ENCODE measurements around the gene KRTAP4-7.

DNA sequence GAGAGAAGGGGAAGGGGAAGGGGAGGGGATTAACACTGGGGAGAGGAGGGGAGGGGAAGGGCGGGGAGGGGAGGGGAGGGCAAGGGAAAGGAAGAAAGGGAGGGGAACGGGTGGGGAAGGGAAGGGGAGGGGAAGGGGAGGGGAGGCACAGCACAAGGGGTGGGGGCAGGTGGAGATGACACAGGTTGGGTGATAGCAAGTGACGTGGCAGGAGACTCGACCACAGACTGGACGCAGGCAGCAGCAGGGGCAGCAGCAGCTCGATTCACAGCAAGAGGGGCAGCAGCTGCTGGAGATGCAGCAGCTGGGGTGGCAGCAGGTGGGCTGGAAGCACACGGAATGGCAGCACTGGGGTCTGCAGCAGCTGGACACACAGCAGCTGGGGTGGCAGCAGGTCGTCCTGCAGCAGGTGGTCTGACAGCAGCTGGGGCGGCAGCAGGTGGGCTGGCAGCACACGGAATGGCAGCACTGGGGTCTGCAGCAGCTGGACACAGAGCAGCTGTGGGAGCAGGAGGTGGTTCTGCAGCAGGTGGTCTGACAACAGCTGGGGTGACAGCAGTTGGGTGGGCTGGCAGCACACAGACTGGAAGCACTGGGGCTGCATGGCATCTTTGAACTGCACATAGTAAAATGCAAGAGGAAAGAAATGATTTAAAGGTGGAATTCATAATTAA is 17.8 kb downstream of the KRTAP4-7 start, which contains the start of gene KRTAP4-16:
- TF ChIP-seq, protein P1, sequence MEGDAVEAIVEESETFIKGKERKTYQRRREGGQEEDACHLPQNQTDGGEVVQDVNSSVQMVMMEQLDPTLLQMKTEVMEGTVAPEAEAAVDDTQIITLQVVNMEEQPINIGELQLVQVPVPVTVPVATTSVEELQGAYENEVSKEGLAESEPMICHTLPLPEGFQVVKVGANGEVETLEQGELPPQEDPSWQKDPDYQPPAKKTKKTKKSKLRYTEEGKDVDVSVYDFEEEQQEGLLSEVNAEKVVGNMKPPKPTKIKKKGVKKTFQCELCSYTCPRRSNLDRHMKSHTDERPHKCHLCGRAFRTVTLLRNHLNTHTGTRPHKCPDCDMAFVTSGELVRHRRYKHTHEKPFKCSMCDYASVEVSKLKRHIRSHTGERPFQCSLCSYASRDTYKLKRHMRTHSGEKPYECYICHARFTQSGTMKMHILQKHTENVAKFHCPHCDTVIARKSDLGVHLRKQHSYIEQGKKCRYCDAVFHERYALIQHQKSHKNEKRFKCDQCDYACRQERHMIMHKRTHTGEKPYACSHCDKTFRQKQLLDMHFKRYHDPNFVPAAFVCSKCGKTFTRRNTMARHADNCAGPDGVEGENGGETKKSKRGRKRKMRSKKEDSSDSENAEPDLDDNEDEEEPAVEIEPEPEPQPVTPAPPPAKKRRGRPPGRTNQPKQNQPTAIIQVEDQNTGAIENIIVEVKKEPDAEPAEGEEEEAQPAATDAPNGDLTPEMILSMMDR (IDR thresholded peaks at IDR 0.05): no peak
- no peak for TF ChIP-seq POLR2A (IDR thresholded peaks at IDR 0.05)
